ENCODE measurements around the gene LENEP. TPM values are rescaled to one million over a fixed set of nuclear protein-coding genes. Genes with fewer than 3 reads are reported as not detected.

Gene LENEP
- polyA plus RNA-seq, 2 of the 4 experiments (the other 2 are of a cell fraction): not detected

GRCh38 chr1:155003766-155004351 is 10.5 kb downstream of the LENEP start (continued):
- no peak for TF ChIP-seq CTCF (IDR thresholded peaks at IDR 0.05)
- no peak for TF ChIP-seq HES2 (IDR thresholded peaks at IDR 0.05)
- TF ChIP-seq HMGXB4 (CRISPR knock-in tag; IDR thresholded peaks at IDR 0.05; ENCODE audit: borderline replicate concordance): no peak
- TF ChIP-seq HOXB5 (CRISPR knock-in tag; IDR thresholded peaks at IDR 0.05): no peak
- no peak for TF ChIP-seq HDAC2 (IDR thresholded peaks at IDR 0.05)
- TF ChIP-seq GATA3 (IDR thresholded peaks at IDR 0.05; ENCODE audit: borderline replicate concordance): peak; percentile 61
- no peak for TF ChIP-seq EHF (CRISPR knock-in tag; IDR thresholded peaks at IDR 0.05)
- TF ChIP-seq PHF8 (IDR thresholded peaks at IDR 0.05; ENCODE audit: borderline replicate concordance, low read depth): no peak; the same call in 1 of the 2 replicates
- no peak for TF ChIP-seq ZSCAN20 (CRISPR knock-in tag; IDR thresholded peaks at IDR 0.05)
- no peak for TF ChIP-seq ZC3H11A (IDR thresholded peaks at IDR 0.05)
- no peak for TF ChIP-seq RARB (CRISPR knock-in tag; IDR thresholded peaks at IDR 0.05)
- peak; percentile 24; the same call in 2 of the 3 replicates for TF ChIP-seq SMC3 (IDR thresholded peaks at IDR 0.05)
- TF ChIP-seq PBX3 (IDR thresholded peaks at IDR 0.05): no peak
- TF ChIP-seq FOSL2 (IDR thresholded peaks at IDR 0.05): no peak
- TF ChIP-seq FOSL2 (CRISPR knock-in tag; IDR thresholded peaks at IDR 0.05): peak; percentile 53
- TF ChIP-seq JUN (IDR thresholded peaks at IDR 0.05): peak in 1 of 2 experiments; percentile 95; a peak in 4 of 5 replicates
- no peak for TF ChIP-seq ESRRA (IDR thresholded peaks at IDR 0.05; ENCODE audit: borderline replicate concordance, low read length)
- TF ChIP-seq NPAS2 (CRISPR knock-in tag; IDR thresholded peaks at IDR 0.05; ENCODE audit: borderline replicate concordance): no peak
- TF ChIP-seq ELK1 (IDR thresholded peaks at IDR 0.05; ENCODE audit: low read depth, low read length): no peak
- TF ChIP-seq BHLHE40 (IDR thresholded peaks at IDR 0.05; ENCODE audit: low read depth, low read length): 0 out of 2 replicates have a peak, but pooled peaks have one; percentile 33
- no peak for TF ChIP-seq TP53 (CRISPR knock-in tag; IDR thresholded peaks at IDR 0.05)
- TF ChIP-seq CHD2 (IDR thresholded peaks at IDR 0.05; ENCODE audit: low read length, partially characterized antibody): no peak
- peak in 1 of 2 experiments; percentile 16; a peak in 1 of 5 replicates for TF ChIP-seq RAD21 (conservative IDR thresholded peaks at IDR 0.05 in 1 of 2, IDR thresholded peaks at IDR 0.05 in 1 of 2)
- no peak for TF ChIP-seq NR3C1 (IDR thresholded peaks at IDR 0.05)
- no peak for TF ChIP-seq USF2 (IDR thresholded peaks at IDR 0.05)
- no peak for TF ChIP-seq POLR2A (IDR thresholded peaks at IDR 0.05; ENCODE audit: low read length)
- no peak for TF ChIP-seq HOXA7 (CRISPR knock-in tag; IDR thresholded peaks at IDR 0.05)
- no peak for TF ChIP-seq RNF2 (IDR thresholded peaks at IDR 0.05; ENCODE audit: borderline replicate concordance, low read depth)
- no peak for TF ChIP-seq POLR2AphosphoS2 (conservative IDR thresholded peaks at IDR 0.05; ENCODE audit: low read length)
- no peak for TF ChIP-seq ATOH8 (CRISPR knock-in tag; IDR thresholded peaks at IDR 0.05; ENCODE audit: low read depth)
- no peak for TF ChIP-seq FOSB (CRISPR knock-in tag; IDR thresholded peaks at IDR 0.05)
- no peak for TF ChIP-seq HOXB13 (CRISPR knock-in tag; IDR thresholded peaks at IDR 0.05; ENCODE audit: low read depth)

Data from A549 (cell line).